Transverse colon (tissue), 4 donors: Measurements from ENCODE around the gene CFAP58. TPM values are rescaled to one million over a fixed set of nuclear protein-coding genes. Genes with fewer than 3 reads are reported as not detected.
A peak's percentile ranks its signal among the peaks of the same experiment; 100 is the strongest.

Source experiments
- DNase-seq: peaks from one replicate; pipeline ENCODE4 v3.0.0-alpha.2; 2019
- H3K27ac ChIP-seq, 4 donors: fragments of 200-600 bp; sonication (generic); 2 replicates each; pipeline ENCODE4 v1.5.1; 2016 to 2018; ENCODE audit warnings: inconsistent platforms in 4 of 4
- H3K27me3 ChIP-seq: fragments of 200-600 bp; sonication (generic); 2 replicates; pipeline ENCODE4 v1.5.1; 2017; ENCODE audit warnings: inconsistent platforms
- H3K36me3 ChIP-seq, 4 donors: fragments of 200-600 bp; sonication (generic); 2 replicates each; pipeline ENCODE4 v1.5.1; 2017 to 2019; ENCODE audit warnings: inconsistent platforms in 4 of 4
- H3K4me1 ChIP-seq, 4 donors: fragments of 200-600 bp; sonication (generic); 2 replicates each; pipeline ENCODE4 v1.5.1; 2017 to 2020; ENCODE audit warnings: inconsistent platforms in 4 of 4
- H3K4me3 ChIP-seq, 4 donors: fragments of 200-600 bp; sonication (generic); 1 replicate in 1 of 4; 2 replicates in 3 of 4; pipeline versions ENCODE4 v1.5.1 to v1.6.1; 2017 to 2019; ENCODE audit warnings: inconsistent platforms in 4 of 4
- H3K9me3 ChIP-seq, 2 donors: fragments of 200-600 bp; sonication (generic); 2 replicates each; pipeline ENCODE4 v1.5.1; 2017 to 2019; ENCODE audit warnings: inconsistent platforms in 2 of 2
- EP300 ChIP-seq: sonication (generic); formaldehyde crosslinking; IDR thresholded peaks from one replicate; pipeline ENCODE4 v1.6.1; 2017; ENCODE audit warnings: antibody characterized with exemption, low read depth
- POLR2A ChIP-seq: fragments of 450-650 bp; IDR thresholded peaks from one replicate; pipeline ENCODE4 v1.6.1; 2016; ENCODE audit warnings: antibody characterized with exemption, mild to moderate bottlenecking, moderate library complexity
- POLR2AphosphoS5 ChIP-seq, 3 donors: sonication (generic); formaldehyde crosslinking; IDR thresholded peaks; one replicate each; pipeline ENCODE4 v1.6.1; 2016; ENCODE audit warnings: antibody characterized with exemption in 3 of 3
- WGBS, 2 donors: methylation state at CpG; one replicate each; pipeline ENCODE4 v1.1.5; 2018; ENCODE audit warnings: low coverage in 1 of 2; 5-methylcytosine and 5-hydroxymethylcytosine counted together
- in situ Hi-C, 4 donors: fragments of 200-750 bp; cut with MboI; loops; one replicate each; pipeline versions ENCODE4 v1.15.0 to v1.15.1; 2017; ENCODE audit warnings: low sequenced_read_pairs in 3 of 4, low pct_ligation_motif_present in 1 of 4, low pct_unique_long_range_greater_than_20kb in 1 of 4
- intact Hi-C: fragments of 100-400 bp; cut with DNase I; formaldehyde crosslinking; loops from one replicate; pipeline ENCODE4 v1.15.1; 2023; ENCODE audit warnings: low total_unique reads
- total RNA-seq, 4 donors: library from RNA; depleted of rRNA; stranded (reverse); fragments of >200 nt; gene quantifications; one replicate each; pipeline ENCODE4 v1.1.0, GENCODE V29; 2016
- TF ChIP-seq, protein P1 (sequence below), 5 experiments: fragments of 200-600 bp in 3 of 5; fragments of 450-650 bp in 2 of 5; sonication (generic) in 3 of 5; IDR thresholded peaks; 1 replicate in 2 of 5; 2 replicates in 3 of 5; pipeline ENCODE4 v1.5.1; 2016 to 2017; ENCODE audit warnings: antibody characterized with exemption in 5 of 5, inconsistent platforms in 3 of 5, mild to moderate bottlenecking in 2 of 5, moderate library complexity in 1 of 5

Gene CFAP58
- total RNA-seq, 4 donors from 2014 or later = 0.16 to 0.27 TPM; not detected in 2

DNA sequence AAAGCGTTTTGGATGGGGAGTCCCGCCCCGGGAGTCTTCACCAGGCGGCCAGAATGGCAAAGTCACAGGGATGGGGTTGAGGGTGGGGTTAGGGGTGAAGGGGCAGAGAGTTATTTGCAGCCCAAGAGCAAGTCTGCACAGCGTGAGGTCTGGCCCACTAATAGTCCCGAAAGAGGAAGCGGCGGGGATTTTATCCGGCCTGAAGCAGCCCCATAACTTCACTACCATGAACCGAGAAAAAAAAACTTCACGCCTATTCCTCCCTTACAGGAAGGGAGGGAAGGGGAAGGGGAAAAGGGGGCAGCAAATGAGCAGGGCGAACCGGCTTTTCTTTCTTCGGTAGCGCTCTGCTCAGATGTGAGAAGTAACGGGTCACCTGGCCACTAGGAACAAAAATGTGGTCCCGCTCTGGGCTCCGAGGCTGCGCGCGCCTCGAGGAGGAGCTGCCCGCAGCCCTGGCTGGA is 16.1 kb upstream of the CFAP58 start:
- H3K4me3 ChIP-seq = peak overlapping the region; percentile 73 to 96 (median 90)
- no peaks in the 10 kb centered on the region for H3K9me3 ChIP-seq
- no peaks in the 10 kb centered on the region for H3K36me3 ChIP-seq
- DNase-seq = peak; percentile 63
- TF ChIP-seq, protein P1, sequence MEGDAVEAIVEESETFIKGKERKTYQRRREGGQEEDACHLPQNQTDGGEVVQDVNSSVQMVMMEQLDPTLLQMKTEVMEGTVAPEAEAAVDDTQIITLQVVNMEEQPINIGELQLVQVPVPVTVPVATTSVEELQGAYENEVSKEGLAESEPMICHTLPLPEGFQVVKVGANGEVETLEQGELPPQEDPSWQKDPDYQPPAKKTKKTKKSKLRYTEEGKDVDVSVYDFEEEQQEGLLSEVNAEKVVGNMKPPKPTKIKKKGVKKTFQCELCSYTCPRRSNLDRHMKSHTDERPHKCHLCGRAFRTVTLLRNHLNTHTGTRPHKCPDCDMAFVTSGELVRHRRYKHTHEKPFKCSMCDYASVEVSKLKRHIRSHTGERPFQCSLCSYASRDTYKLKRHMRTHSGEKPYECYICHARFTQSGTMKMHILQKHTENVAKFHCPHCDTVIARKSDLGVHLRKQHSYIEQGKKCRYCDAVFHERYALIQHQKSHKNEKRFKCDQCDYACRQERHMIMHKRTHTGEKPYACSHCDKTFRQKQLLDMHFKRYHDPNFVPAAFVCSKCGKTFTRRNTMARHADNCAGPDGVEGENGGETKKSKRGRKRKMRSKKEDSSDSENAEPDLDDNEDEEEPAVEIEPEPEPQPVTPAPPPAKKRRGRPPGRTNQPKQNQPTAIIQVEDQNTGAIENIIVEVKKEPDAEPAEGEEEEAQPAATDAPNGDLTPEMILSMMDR (IDR thresholded peaks at IDR 0.05) = no peak
- TF ChIP-seq EP300 (no peak), POLR2AphosphoS5 (IDR thresholded peaks at IDR 0.05) (no peak), POLR2A (no peak)
- no peaks in the 10 kb centered on the region for H3K27me3 ChIP-seq
- in situ Hi-C loops (no loop called here), intact Hi-C loops (no loop called here)
- WGBS, 2 donors = 1% methylated on average over 21 of the region's 23 CpGs; no CpG with 5 or more reads in 1 of the 2 donors
- H3K4me1 ChIP-seq = peaks cover 12 to 65% (median 37%) of the 10 kb centered on the region in 4 donors
- H3K27ac ChIP-seq = peak overlapping the region; percentile 95 to 98 (median 98)

DNA sequence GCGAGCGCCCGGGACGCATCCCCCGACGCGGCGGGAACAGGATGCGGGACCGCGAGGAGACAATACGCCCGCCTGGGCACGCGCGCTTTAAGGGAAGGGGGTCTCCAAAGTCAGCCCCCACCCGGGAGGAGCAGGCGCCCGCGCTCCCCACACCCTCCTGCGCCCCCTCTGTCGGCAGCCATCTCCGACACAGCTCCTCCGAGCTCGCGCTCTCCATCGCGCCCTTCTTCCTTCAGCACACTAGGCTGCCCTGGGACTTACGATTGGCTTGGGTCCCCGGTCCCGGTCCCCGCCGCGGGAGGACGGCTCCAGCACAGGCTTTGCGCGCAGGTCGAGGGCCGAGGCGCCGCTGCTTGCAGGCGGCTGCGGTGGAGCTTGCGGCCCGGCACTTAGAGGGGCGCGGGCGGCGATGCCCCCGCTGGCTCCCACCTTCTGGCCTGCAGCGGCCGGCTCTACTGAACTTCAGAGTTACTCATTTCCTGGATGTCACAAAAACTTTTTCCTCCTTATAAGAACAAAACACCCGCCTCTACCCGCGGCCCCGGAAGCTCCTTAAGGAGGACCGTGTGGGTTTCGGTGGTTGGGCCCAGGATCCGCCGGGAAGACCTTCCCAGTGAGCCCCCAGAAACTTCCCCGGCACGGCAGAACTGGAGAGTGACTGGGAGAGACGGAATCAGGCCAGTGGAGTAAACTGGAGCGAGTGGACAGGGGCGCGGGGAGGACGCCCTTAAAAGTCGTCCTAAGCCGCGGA is 15.5 kb upstream of the CFAP58 start, which contains the start of gene ITPRIP:
TSS of gene ITPRIP (minus strand) at position 481 of the 751 bp plus-strand sequence. CDS start 22,414 bp downstream, outside the sequence.
- Histone ChIP-seq H3K27ac (peak within 1 kb of the TSS; percentile 95 to 98 (median 98)), H3K9me3 (no peaks in the 10 kb centered on the region), H3K4me1 (peaks cover 12 to 60% (median 36%) of the 10 kb centered on the region in 4 donors), H3K27me3 (no peaks in the 10 kb centered on the region), H3K36me3 (no peaks in the 10 kb centered on the region), H3K4me3 (peak within 1 kb of the TSS; percentile 73 to 96 (median 90))
- 0% methylated on average over 51 of the region's 70 CpGs; no CpG with 5 or more reads in 1 of the 2 donors for WGBS, 2 donors
- TF ChIP-seq, protein P1 (IDR thresholded peaks at IDR 0.05) = peak in 2 of 5 experiments; percentile 4 to 7
- TF ChIP-seq POLR2A (peak; percentile 92), POLR2AphosphoS5 (IDR thresholded peaks at IDR 0.05) (peak; percentile 89 to 93 (median 90)), EP300 (no peak)
- intact Hi-C loops (no loop called here), in situ Hi-C loops (no loop called here)
- DNase-seq = peak; percentile 81

DNA sequence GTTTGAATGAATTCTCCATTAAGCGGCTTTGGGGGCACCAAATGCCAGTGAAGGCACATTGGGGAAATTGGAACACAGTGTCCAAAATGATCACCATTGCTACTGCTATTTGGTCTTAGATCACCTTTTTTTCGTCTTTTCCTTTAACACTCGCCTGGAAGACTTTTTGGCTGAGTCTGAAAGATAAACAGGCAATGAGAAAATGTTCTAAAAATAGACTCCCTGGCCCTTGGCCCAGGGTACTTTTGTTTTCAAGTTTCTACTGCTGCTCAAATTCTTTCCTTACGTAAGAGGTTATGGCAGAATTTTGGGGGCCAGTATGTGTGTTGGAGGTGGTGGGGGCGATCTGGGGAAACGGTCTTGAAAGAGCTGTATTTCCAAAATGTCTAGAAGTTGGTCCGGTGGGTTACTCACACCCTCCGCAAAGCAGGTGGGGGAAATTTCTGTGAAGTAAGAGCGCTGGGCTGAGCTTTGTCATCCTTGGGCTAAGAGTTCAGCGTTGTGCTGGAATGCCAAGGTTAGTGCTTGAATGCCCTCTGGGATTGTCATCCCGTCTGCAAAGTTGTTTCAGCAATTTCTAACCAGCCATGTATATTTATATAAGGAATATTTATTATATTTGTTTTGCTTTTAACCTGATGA is 14.0 kb upstream of the CFAP58 start:
- DNase-seq = peak; percentile 43
- Histone ChIP-seq H3K27ac (peak overlapping the region; percentile 95 to 98 (median 98)), H3K4me3 (peak overlapping the region in 3 of 4 donors; percentile 86 to 96 (median 95)), H3K27me3 (no peaks in the 10 kb centered on the region), H3K36me3 (no peaks in the 10 kb centered on the region), H3K4me1 (peaks cover 5 to 48% (median 27%) of the 10 kb centered on the region in 4 donors), H3K9me3 (no peaks in the 10 kb centered on the region)
- WGBS, 2 donors = 13 to 20% methylated on average over 7 to 11 of the region's 11 CpGs
- intact Hi-C loops = no loop called here
- TF ChIP-seq EP300 (no peak), POLR2AphosphoS5 (IDR thresholded peaks at IDR 0.05) (no peak)
- in situ Hi-C loops = loop anchor here in 1 of 4 donors (10.0 kb wide), 1 partner anchor 45 kb away; no protein-coding TSS in a partner anchor

DNA sequence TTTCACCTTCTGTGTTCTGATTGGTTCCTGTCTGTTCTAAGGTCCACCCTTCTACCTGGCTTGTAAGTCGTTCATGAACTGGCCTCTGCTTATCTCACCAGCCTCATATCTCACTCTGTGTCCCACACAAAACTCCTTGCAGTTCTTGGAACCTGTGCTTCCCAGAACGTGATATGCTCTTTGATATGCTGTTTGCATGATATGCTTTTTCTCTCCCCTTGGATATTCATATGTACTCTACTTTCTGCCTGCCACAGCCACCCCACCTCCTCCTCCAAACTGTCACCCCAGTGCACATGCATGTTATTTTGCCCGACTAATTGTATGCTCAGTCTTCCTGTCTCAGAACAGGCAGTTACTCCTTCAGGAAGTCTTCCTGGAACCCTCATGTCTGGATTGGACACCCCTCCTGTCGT is 13.5 kb upstream of the CFAP58 start:
- no peak for DNase-seq
- no peak overlapping the region for H3K4me3 ChIP-seq
- in situ Hi-C loops (loop anchor here in 1 of 4 donors (10.0 kb wide), 1 partner anchor 45 kb away; no protein-coding TSS in a partner anchor), intact Hi-C loops (no loop called here)
- no peaks in the 10 kb centered on the region for H3K9me3 ChIP-seq
- WGBS, 2 donors = 9 to 22% methylated on average over 4 of the region's 4 CpGs
- H3K36me3 ChIP-seq = no peaks in the 10 kb centered on the region
- H3K27me3 ChIP-seq = no peaks in the 10 kb centered on the region
- TF ChIP-seq POLR2AphosphoS5 (IDR thresholded peaks at IDR 0.05) (no peak), POLR2A (no peak)
- TF ChIP-seq, protein P1 (IDR thresholded peaks at IDR 0.05) = no peak
- peak overlapping the region; percentile 95 to 98 (median 98) for H3K27ac ChIP-seq
- peaks cover 5 to 44% (median 27%) of the 10 kb centered on the region in 4 donors for H3K4me1 ChIP-seq
